ENCODE results near the gene NMRK2.

- TF ChIP-seq SMARCC2 (IDR thresholded peaks at IDR 0.05) (no peak), HINFP (CRISPR knock-in tag; IDR thresholded peaks at IDR 0.05; ENCODE audit: low read depth) (no peak), ZBTB7A (CRISPR knock-in tag; IDR thresholded peaks at IDR 0.05) (no peak), ZNF879 (CRISPR knock-in tag; IDR thresholded peaks at IDR 0.05) (no peak), ARNTL (CRISPR knock-in tag; IDR thresholded peaks at IDR 0.05) (no peak), HMGXB3 (CRISPR knock-in tag; IDR thresholded peaks at IDR 0.05; ENCODE audit: borderline replicate concordance) (no peak), ARID3A (IDR thresholded peaks at IDR 0.05; ENCODE audit: low read depth, low read length) (no peak), CTCF (CRISPR knock-in tag; IDR thresholded peaks at IDR 0.05) (no peak)
Measured at GRCh38 chr19:3980353-3981251, 47.7 kb downstream of the NMRK2 start.
